H9 (cell line): ENCODE measurements around the gene ZBTB33. TPM values are rescaled to one million over a fixed set of nuclear protein-coding genes. Genes with fewer than 3 reads are reported as not detected.
A peak's percentile ranks its signal among the peaks of the same experiment; 100 is the strongest.

Experiments
- DNase-seq: peaks from one replicate; pipeline ENCODE4 v3.0.0-alpha.2; 2017
- H2AFZ ChIP-seq: one replicate; pipeline ENCODE4 v1.6.1; 2013; ENCODE audit warnings: mild to moderate bottlenecking, low read length, control low read depth, moderate library complexity
- H2AK5ac ChIP-seq: 2 replicates; pipeline ENCODE4 v1.6.1; 2013; ENCODE audit warnings: low read length, control low read depth, mixed read lengths; ENCODE audit not compliant: insufficient read length
- H2BK120ac ChIP-seq: one replicate; pipeline ENCODE4 v1.6.1; 2013; ENCODE audit warnings: low read depth, mild to moderate bottlenecking, low read length, control low read depth, inconsistent platforms; ENCODE audit not compliant: poor library complexity, severe bottlenecking
- H2BK12ac ChIP-seq: 2 replicates; pipeline ENCODE4 v1.6.1; 2013; ENCODE audit warnings: low read length, control low read depth, mixed read lengths, low read depth; ENCODE audit not compliant: insufficient read length
- H2BK15ac ChIP-seq: 2 replicates; pipeline ENCODE4 v1.6.1; 2013; ENCODE audit warnings: low read depth, low read length, control low read depth
- H2BK20ac ChIP-seq: one replicate; pipeline ENCODE4 v1.6.1; 2013; ENCODE audit warnings: low read depth, mild to moderate bottlenecking, low read length, control low read depth, inconsistent platforms; ENCODE audit not compliant: poor library complexity, severe bottlenecking
- H2BK5ac ChIP-seq: 2 replicates; pipeline ENCODE4 v1.6.1; 2013; ENCODE audit warnings: low read length, control low read depth, mixed read lengths; ENCODE audit not compliant: insufficient read length
- H3K14ac ChIP-seq: 2 replicates; pipeline ENCODE4 v1.6.1; 2013; ENCODE audit warnings: low read length, control low read depth; ENCODE audit not compliant: insufficient read depth
- H3K18ac ChIP-seq: 2 replicates; pipeline ENCODE4 v1.6.1; 2013; ENCODE audit warnings: low read depth, mild to moderate bottlenecking, mixed read lengths, low read length, control low read depth; ENCODE audit not compliant: insufficient read length
- H3K23ac ChIP-seq: 2 replicates; pipeline ENCODE4 v1.6.1; 2013; ENCODE audit warnings: low read length, control low read depth, mixed read lengths, low read depth; ENCODE audit not compliant: insufficient read length
- H3K23me2 ChIP-seq: 2 replicates; pipeline ENCODE4 v1.6.1; 2013; ENCODE audit warnings: low read depth, mild to moderate bottlenecking, mixed read lengths, low read length, control low read depth; ENCODE audit not compliant: insufficient read length, poor library complexity, severe bottlenecking
- H3K27ac ChIP-seq: 2 replicates; pipeline ENCODE4 v1.5.1; 2013; ENCODE audit warnings: low read length, control low read depth, mixed read lengths, low read depth; ENCODE audit not compliant: insufficient read length
- H3K27me3 ChIP-seq: 2 replicates; pipeline ENCODE4 v1.6.1; 2013; ENCODE audit warnings: low read length, control low read depth, inconsistent platforms; ENCODE audit not compliant: insufficient read depth
- H3K4ac ChIP-seq: 2 replicates; pipeline ENCODE4 v1.6.1; 2013; ENCODE audit warnings: low read depth, mild to moderate bottlenecking, control low read depth, inconsistent platforms, low read length, moderate library complexity
- H3K4me1 ChIP-seq: 2 replicates; pipeline ENCODE4 v1.6.1; 2013; ENCODE audit warnings: low read length, control low read depth, inconsistent platforms; ENCODE audit not compliant: insufficient read depth
- H3K4me2 ChIP-seq: 2 replicates; pipeline ENCODE4 v1.6.1; 2013; ENCODE audit warnings: low read length, control low read depth, mixed read lengths; ENCODE audit not compliant: insufficient read length, insufficient read depth
- H3K56ac ChIP-seq: 2 replicates; pipeline ENCODE4 v1.6.1; 2013; ENCODE audit warnings: low read depth, mild to moderate bottlenecking, mixed read lengths, low read length, control low read depth; ENCODE audit not compliant: insufficient read length
- H3K79me1 ChIP-seq: 2 replicates; pipeline ENCODE4 v1.6.1; 2013; ENCODE audit warnings: low read depth, mild to moderate bottlenecking, moderate library complexity, low read length, control low read depth, inconsistent platforms; ENCODE audit not compliant: insufficient read depth, poor library complexity, severe bottlenecking
- H3K79me2 ChIP-seq: 2 replicates; pipeline ENCODE4 v1.6.1; 2013; ENCODE audit warnings: low read length, control low read depth, inconsistent platforms; ENCODE audit not compliant: insufficient read depth
- H3K9ac ChIP-seq: 2 replicates; pipeline ENCODE4 v1.6.1; 2013; ENCODE audit warnings: low read length, control low read depth, mixed read lengths; ENCODE audit not compliant: insufficient read length; ENCODE audit errors: extremely low read depth
- H3K9me3 ChIP-seq: one replicate; pipeline ENCODE4 v1.6.1; 2013; ENCODE audit warnings: low read depth, low read length, inconsistent platforms; ENCODE audit not compliant: control insufficient read depth
- H3T11ph ChIP-seq: one replicate; pipeline ENCODE4 v1.6.1; 2013; ENCODE audit warnings: mild to moderate bottlenecking, low read length, control low read depth, inconsistent platforms
- H4K20me1 ChIP-seq: one replicate; pipeline ENCODE4 v1.6.1; 2013; ENCODE audit not compliant: control insufficient read depth, insufficient read length, insufficient read depth
- H4K5ac ChIP-seq: 2 replicates; pipeline ENCODE4 v1.6.1; 2013; ENCODE audit warnings: low read depth, mild to moderate bottlenecking, mixed read lengths, low read length, control low read depth; ENCODE audit not compliant: insufficient read length
- H4K8ac ChIP-seq: replicated peaks from 2 replicates; pipeline ENCODE4 v1.6.1; 2013; ENCODE audit warnings: low read length, control low read depth, mixed read lengths, low read depth; ENCODE audit not compliant: insufficient read length
- H4K91ac ChIP-seq: 2 replicates; pipeline ENCODE4 v1.6.1; 2013; ENCODE audit warnings: low read depth, mild to moderate bottlenecking, moderate library complexity, mixed read lengths, low read length, control low read depth; ENCODE audit not compliant: insufficient read length
- H3K27ac Mint-ChIP-seq, 3 experiments: 2 replicates in 2 of 3; 3 replicates in 1 of 3; pipeline ENCODE4 v1.8.0; 2020 to 2021; ENCODE audit warnings: mixed read lengths in 3 of 3, mild to moderate bottlenecking in 1 of 3, moderate library complexity in 1 of 3
- H3K27me3 Mint-ChIP-seq: 2 replicates; pipeline ENCODE4 v1.8.0; 2021; ENCODE audit warnings: low read depth, mild to moderate bottlenecking, moderate library complexity, mixed read lengths
- H3K36me3 Mint-ChIP-seq, 3 experiments: 2 replicates in 2 of 3; 3 replicates in 1 of 3; pipeline ENCODE4 v1.8.0; 2020 to 2021; ENCODE audit warnings: low read depth in 3 of 3, mixed read lengths in 3 of 3; ENCODE audit not compliant: insufficient read depth in 1 of 3
- H3K4me1 Mint-ChIP-seq, 2 experiments: 2 replicates each; pipeline ENCODE4 v1.8.0; 2020; ENCODE audit warnings: mixed read lengths in 2 of 2
- H3K4me3 Mint-ChIP-seq, 2 experiments: 2 replicates in 1 of 2; 3 replicates in 1 of 2; pipeline ENCODE4 v1.8.0; 2020 to 2021; ENCODE audit warnings: mild to moderate bottlenecking in 2 of 2, mixed read lengths in 2 of 2, moderate library complexity in 1 of 2
- H3K9me3 Mint-ChIP-seq, 2 experiments: 2 replicates in 1 of 2; 3 replicates in 1 of 2; pipeline ENCODE4 v1.8.0; 2020; ENCODE audit warnings: mild to moderate bottlenecking in 2 of 2, mixed read lengths in 2 of 2, moderate library complexity in 1 of 2
- WGBS: extraction: QIAGEN DNeasy Blood & Tissue Kit; methylation state at CpG from one replicate; pipeline ENCODE4 v1.1.7; 2013; ENCODE audit warnings: missing lambda C conversion rate, low lambda C conversion rate, mixed read lengths; ENCODE audit not compliant: insufficient read length; ENCODE audit errors: extremely low coverage; 5-methylcytosine and 5-hydroxymethylcytosine counted together
- total RNA-seq: library from RNA; stranded (reverse); gene quantifications from 2 replicates; pipeline ENCODE4 v1.2.1, GENCODE V29; 2021
- TF ChIP-seq, protein P1 (sequence below): fragments of 200-600 bp; sonication (generic); conservative IDR thresholded peaks from 3 replicates; pipeline ENCODE4 v1.8.0; 2021; ENCODE audit warnings: antibody characterized with exemption, mild to moderate bottlenecking

Gene ZBTB33
- total RNA-seq, 1 experiment from 2014 or later: 18.7 TPM

DNA sequence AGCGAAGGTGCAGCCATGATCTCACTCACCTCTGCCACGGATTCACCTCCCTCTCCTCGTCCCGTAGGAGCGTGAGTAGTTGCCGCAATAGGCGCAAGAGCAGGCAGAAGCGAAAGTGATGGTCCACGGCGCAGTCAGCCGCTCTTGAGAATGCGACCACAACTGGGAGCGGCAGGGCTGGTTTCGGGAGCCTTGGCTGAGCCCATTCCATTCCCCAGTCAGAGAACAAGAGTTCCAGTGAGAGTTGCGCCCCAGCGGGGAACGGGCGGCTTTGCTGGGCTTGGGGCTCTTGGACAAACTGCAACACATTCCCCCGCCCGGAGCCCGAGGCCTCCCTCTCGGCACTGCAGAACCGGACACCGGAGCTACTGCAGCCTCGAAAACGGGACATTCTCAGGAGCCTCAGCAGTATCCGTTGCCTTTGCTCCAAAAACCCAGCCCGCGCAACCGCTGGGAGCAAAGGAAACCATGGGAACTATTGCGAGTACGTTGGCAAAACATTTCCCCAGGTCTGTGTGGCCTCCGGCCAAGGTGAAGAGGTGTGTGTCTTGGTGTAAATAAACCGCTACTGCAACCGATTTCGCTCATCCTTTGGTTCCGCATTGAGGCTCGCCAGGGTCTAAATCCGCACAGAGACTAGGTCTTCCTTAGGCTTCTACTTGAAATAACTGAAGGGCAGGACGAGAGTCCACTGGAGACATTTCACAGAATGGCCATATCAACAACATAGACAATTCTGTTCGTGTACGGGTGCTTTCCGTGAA lies 5.7 kb upstream of the ZBTB33 start:
- WGBS: no CpG with 5 or more reads among the region's 43 CpGs
- no peaks in the 10 kb centered on the region for H3K27me3 ChIP-seq
- H3K27ac ChIP-seq: peak overlapping the region; percentile 11
- H3K56ac ChIP-seq: no peak overlapping the region
- no peak overlapping the region for H4K91ac ChIP-seq
- H2BK20ac ChIP-seq: no peak overlapping the region
- TF ChIP-seq, protein P1, sequence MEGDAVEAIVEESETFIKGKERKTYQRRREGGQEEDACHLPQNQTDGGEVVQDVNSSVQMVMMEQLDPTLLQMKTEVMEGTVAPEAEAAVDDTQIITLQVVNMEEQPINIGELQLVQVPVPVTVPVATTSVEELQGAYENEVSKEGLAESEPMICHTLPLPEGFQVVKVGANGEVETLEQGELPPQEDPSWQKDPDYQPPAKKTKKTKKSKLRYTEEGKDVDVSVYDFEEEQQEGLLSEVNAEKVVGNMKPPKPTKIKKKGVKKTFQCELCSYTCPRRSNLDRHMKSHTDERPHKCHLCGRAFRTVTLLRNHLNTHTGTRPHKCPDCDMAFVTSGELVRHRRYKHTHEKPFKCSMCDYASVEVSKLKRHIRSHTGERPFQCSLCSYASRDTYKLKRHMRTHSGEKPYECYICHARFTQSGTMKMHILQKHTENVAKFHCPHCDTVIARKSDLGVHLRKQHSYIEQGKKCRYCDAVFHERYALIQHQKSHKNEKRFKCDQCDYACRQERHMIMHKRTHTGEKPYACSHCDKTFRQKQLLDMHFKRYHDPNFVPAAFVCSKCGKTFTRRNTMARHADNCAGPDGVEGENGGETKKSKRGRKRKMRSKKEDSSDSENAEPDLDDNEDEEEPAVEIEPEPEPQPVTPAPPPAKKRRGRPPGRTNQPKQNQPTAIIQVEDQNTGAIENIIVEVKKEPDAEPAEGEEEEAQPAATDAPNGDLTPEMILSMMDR: no peak
- H2BK5ac ChIP-seq: no peak overlapping the region
- DNase-seq: peak; percentile 75
- peaks cover 6% of the 10 kb centered on the region for H3K9me3 ChIP-seq
- H3K4ac ChIP-seq: no peak overlapping the region
- no peak overlapping the region for H2AFZ ChIP-seq
- H3K14ac ChIP-seq: peak overlapping the region; percentile 67
- H3K27ac Mint-ChIP-seq: peak overlapping the region; percentile 72 to 96 (median 72); a peak in 5 of 7 replicates
- peaks cover 5 to 9% of the 10 kb centered on the region in 2 experiments; a peak in 3 of 4 replicates for H3K4me1 Mint-ChIP-seq
- H2BK15ac ChIP-seq: no peak overlapping the region
- no peaks in the 10 kb centered on the region for H4K20me1 ChIP-seq
- H2AK5ac ChIP-seq: no peak overlapping the region
- no peaks in the 10 kb centered on the region for H3K79me2 ChIP-seq
- H3K4me2 ChIP-seq: peak overlapping the region; percentile 56
- H3K9me3 Mint-ChIP-seq: peaks cover 39 to 57% of the 10 kb centered on the region in 2 experiments
- H4K8ac ChIP-seq: peak overlapping the region; percentile 23
- H3T11ph ChIP-seq: no peak overlapping the region
- peak overlapping the region; percentile 73 for H3K9ac ChIP-seq
- no peaks in the 10 kb centered on the region for H3K23me2 ChIP-seq
- peak overlapping the region; percentile 49 for H3K18ac ChIP-seq
- H3K36me3 Mint-ChIP-seq: peaks cover 0 to 2% (median 0%) of the 10 kb centered on the region in 3 experiments; a peak in 3 of 7 replicates
- H4K5ac ChIP-seq: no peak overlapping the region
- peak overlapping the region; percentile 81 to 92 for H3K4me3 Mint-ChIP-seq
- no peak overlapping the region for H3K23ac ChIP-seq
- H2BK12ac ChIP-seq: no peak overlapping the region
- H3K4me1 ChIP-seq: no peaks in the 10 kb centered on the region
- H3K79me1 ChIP-seq: no peaks in the 10 kb centered on the region
- H2BK120ac ChIP-seq: no peak overlapping the region
- peaks cover 18% of the 10 kb centered on the region for H3K27me3 Mint-ChIP-seq
